CD4-positive, alpha-beta T cell (primary cell): ENCODE results near the gene HSPA1B. TPM values are rescaled to one million over a fixed set of nuclear protein-coding genes. Genes with fewer than 3 reads are reported as not detected.

Experiments
- ATAC-seq: fragments of 200-7000 bp; cut with Tn5 transposase; one replicate; pipeline ENCODE4 v1.10.0; 2022; ENCODE audit warnings: mild to moderate bottlenecking; ENCODE audit not compliant: poor library complexity
- CTCF ChIA-PET: fragments of 350-600 bp; sonication (Branson Sonifier 250); formaldehyde crosslinking; loops from one replicate; lab custom pipeline; 2021; ENCODE audit warnings: antibody characterized with exemption, inconsistent platforms; lab: Charles Lee
- POLR2A ChIA-PET: fragments of 350-600 bp; sonication (Branson Sonifier 250); formaldehyde crosslinking; loops from one replicate; lab custom pipeline; 2021; ENCODE audit warnings: antibody characterized with exemption, inconsistent platforms; lab: Charles Lee
- DNase-seq, 14 experiments: peaks; one replicate each; pipeline ENCODE4 v3.0.0-alpha.2; 2013 to 2020; ENCODE audit warnings: mixed read lengths in 2 of 14
- H3K27ac ChIP-seq, 2 donors: one replicate each; pipeline versions ENCODE4 v1.5.1 to v1.7.0; 2013; ENCODE audit warnings: low read length in 2 of 2, low read depth in 1 of 2, mild to moderate bottlenecking in 1 of 2
- H3K27me3 ChIP-seq, 2 experiments: 1 replicate in 1 of 2; 2 replicates in 1 of 2; pipeline versions ENCODE4 v1.6.1 to v1.7.0; 2013; ENCODE audit warnings: low read length in 2 of 2, control low read depth in 1 of 2, mild to moderate bottlenecking in 1 of 2, moderate library complexity in 1 of 2; ENCODE audit not compliant: insufficient read depth in 2 of 2, control insufficient read depth in 1 of 2
- H3K36me3 ChIP-seq: one replicate; pipeline ENCODE4 v1.6.1; 2013; ENCODE audit warnings: low read length, control low read depth; ENCODE audit not compliant: insufficient read depth
- H3K4me1 ChIP-seq: one replicate; pipeline ENCODE4 v1.6.1; 2013; ENCODE audit warnings: low read length, control low read depth; ENCODE audit not compliant: insufficient read depth
- H3K4me3 ChIP-seq: one replicate; pipeline ENCODE4 v1.5.1; 2013; ENCODE audit warnings: mild to moderate bottlenecking, low read length, moderate library complexity
- H3K9me3 ChIP-seq, 2 experiments: 1 replicate in 1 of 2; 2 replicates in 1 of 2; pipeline versions ENCODE4 v1.6.1 to v1.7.0; 2013; ENCODE audit warnings: low read length in 2 of 2, mild to moderate bottlenecking in 2 of 2, control low read depth in 1 of 2, moderate library complexity in 1 of 2; ENCODE audit not compliant: control insufficient read depth in 1 of 2, insufficient read depth in 1 of 2
- H3K27ac Mint-ChIP-seq: one replicate; pipeline ENCODE4 v1.8.0; 2020; ENCODE audit warnings: mixed read lengths
- H3K27me3 Mint-ChIP-seq: one replicate; pipeline ENCODE4 v1.8.0; 2021; ENCODE audit warnings: mixed read lengths
- H3K36me3 Mint-ChIP-seq: one replicate; pipeline ENCODE4 v1.8.0; 2021; ENCODE audit warnings: low read depth, mixed read lengths
- H3K4me1 Mint-ChIP-seq: one replicate; pipeline ENCODE4 v1.8.0; 2021; ENCODE audit warnings: low read depth, mixed read lengths
- H3K4me3 Mint-ChIP-seq: one replicate; pipeline ENCODE4 v1.8.0; 2020; ENCODE audit warnings: mild to moderate bottlenecking, mixed read lengths
- H3K9me3 Mint-ChIP-seq: one replicate; pipeline ENCODE4 v1.8.0; 2020; ENCODE audit warnings: mixed read lengths
- intact Hi-C, 2 experiments: fragments of 100-400 bp; cut with DNase I in 1 of 2; cut with micrococcal nuclease in 1 of 2; formaldehyde crosslinking; loops; one replicate each; pipeline versions ENCODE4 v1.15.1 to v1.9.0; 2023 to 2025; cut with DNase I, micrococcal nuclease
- total RNA-seq, 174 experiments: library from RNA in 2 of 174; stranded (reverse) in 2 of 174; gene quantifications; one replicate each; pipeline ENCODE4 v1.2.3 and lab custom pipeline; 2021 to 2026
- TF ChIP-seq, protein P1 (sequence below): fragments of 200-600 bp; IDR thresholded peaks from one replicate; pipeline ENCODE4 v1.8.0; 2022; ENCODE audit warnings: antibody characterized with exemption, mild to moderate bottlenecking

HSPA1B gene
- total RNA-seq, 2 experiments from 2014 or later: 8.3 to 9.8 TPM

DNA sequence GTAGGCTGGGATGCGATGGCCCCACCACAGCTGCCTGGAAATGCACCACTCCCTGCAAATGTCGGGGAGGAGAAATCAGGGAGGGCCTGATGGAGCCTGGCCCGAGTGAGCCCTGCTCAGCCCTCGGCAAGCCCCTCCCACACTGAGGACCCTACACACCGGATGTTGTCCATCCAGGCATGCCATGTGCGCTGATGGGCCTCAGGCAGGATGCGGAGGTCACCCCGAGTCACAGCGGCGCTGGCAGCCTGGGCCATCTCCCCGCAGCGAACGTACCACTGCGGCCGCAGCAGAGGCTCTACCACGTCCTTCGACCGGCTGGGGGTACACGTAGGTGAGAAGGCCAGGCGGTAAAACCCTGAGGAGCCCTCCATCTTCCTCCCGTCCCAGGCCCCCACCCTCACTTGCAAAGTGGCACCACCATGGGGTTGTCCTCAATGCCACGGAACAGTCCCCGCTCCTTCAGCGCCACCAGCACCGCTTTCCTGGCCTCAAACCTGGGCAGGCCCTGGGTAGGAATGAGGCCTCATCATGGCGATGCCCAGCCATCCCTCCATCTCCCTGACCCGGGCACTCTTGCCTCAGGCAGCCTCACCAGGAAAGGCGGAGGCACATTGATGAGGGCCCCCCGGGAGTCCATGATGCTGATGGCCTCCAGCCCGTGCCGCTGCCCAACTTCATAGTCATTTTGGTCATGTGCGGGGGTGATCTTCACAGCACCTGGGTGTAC is 45.2 kb upstream of the HSPA1B start:
- no peaks in the 10 kb centered on the region for H3K27me3 ChIP-seq
- no peak overlapping the region for H3K4me3 Mint-ChIP-seq
- DNase-seq (no peak), ATAC-seq (no peak)
- H3K4me3 ChIP-seq: no peak overlapping the region
- no peak overlapping the region for H3K27ac Mint-ChIP-seq
- ChIA-PET POLR2A (interaction anchor here (0.6 kb wide), 1 partner anchor 103 kb away, joined by 3 read pairs; no protein-coding TSS in a partner anchor), CTCF (no interaction called here)
- H3K9me3 ChIP-seq: no peaks in the 10 kb centered on the region
- peaks cover 4% of the 10 kb centered on the region for H3K4me1 Mint-ChIP-seq
- H3K27me3 Mint-ChIP-seq: no peaks in the 10 kb centered on the region
- peaks cover 72% of the 10 kb centered on the region for H3K36me3 ChIP-seq
- no peaks in the 10 kb centered on the region for H3K9me3 Mint-ChIP-seq
- H3K27ac ChIP-seq: no peak overlapping the region
- peaks cover 47% of the 10 kb centered on the region for H3K36me3 Mint-ChIP-seq
- TF ChIP-seq, protein P1, sequence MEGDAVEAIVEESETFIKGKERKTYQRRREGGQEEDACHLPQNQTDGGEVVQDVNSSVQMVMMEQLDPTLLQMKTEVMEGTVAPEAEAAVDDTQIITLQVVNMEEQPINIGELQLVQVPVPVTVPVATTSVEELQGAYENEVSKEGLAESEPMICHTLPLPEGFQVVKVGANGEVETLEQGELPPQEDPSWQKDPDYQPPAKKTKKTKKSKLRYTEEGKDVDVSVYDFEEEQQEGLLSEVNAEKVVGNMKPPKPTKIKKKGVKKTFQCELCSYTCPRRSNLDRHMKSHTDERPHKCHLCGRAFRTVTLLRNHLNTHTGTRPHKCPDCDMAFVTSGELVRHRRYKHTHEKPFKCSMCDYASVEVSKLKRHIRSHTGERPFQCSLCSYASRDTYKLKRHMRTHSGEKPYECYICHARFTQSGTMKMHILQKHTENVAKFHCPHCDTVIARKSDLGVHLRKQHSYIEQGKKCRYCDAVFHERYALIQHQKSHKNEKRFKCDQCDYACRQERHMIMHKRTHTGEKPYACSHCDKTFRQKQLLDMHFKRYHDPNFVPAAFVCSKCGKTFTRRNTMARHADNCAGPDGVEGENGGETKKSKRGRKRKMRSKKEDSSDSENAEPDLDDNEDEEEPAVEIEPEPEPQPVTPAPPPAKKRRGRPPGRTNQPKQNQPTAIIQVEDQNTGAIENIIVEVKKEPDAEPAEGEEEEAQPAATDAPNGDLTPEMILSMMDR: no peak
- intact Hi-C loops: no loop called here
- H3K4me1 ChIP-seq: peaks cover 10% of the 10 kb centered on the region

- no peak for ATAC-seq
- DNase-seq: no peak
- peaks cover under 1% of the 10 kb centered on the region for H3K4me1 ChIP-seq
- no peak overlapping the region for H3K27ac Mint-ChIP-seq
- no peak overlapping the region for H3K4me3 Mint-ChIP-seq
- H3K27ac ChIP-seq: no peak overlapping the region
- no peaks in the 10 kb centered on the region for H3K27me3 Mint-ChIP-seq
- H3K36me3 ChIP-seq: peaks cover 69% of the 10 kb centered on the region
- H3K36me3 Mint-ChIP-seq: peaks cover 48% of the 10 kb centered on the region
- no peaks in the 10 kb centered on the region for H3K27me3 ChIP-seq
- H3K9me3 ChIP-seq: no peaks in the 10 kb centered on the region
- no peaks in the 10 kb centered on the region for H3K9me3 Mint-ChIP-seq
- POLR2A ChIA-PET: interaction anchor here (0.6 to 1.1 kb wide), 2 partner anchors 11 to 430 kb away, joined by 3 read pairs; partner anchors contain the start of gene VARS1
- intact Hi-C loops: no loop called here
- no peaks in the 10 kb centered on the region for H3K4me1 Mint-ChIP-seq
- CTCF ChIA-PET: interaction anchor here (0.6 kb wide), 1 partner anchor 103 kb away, joined by 3 read pairs; the partner anchor contains the start of gene LY6G5C
- no peak overlapping the region for H3K4me3 ChIP-seq
- TF ChIP-seq, protein P1: no peak
Measured at GRCh38 chr6:31784098-31784925, 43.2 kb upstream of the HSPA1B start.

- Mint-ChIP-seq H3K36me3 (peaks cover 44% of the 10 kb centered on the region), H3K27ac (no peak overlapping the region), H3K4me1 (peaks cover under 1% of the 10 kb centered on the region), H3K4me3 (no peak overlapping the region), H3K9me3 (no peaks in the 10 kb centered on the region), H3K27me3 (no peaks in the 10 kb centered on the region)
- Histone ChIP-seq H3K9me3 (no peaks in the 10 kb centered on the region), H3K27ac (no peak overlapping the region), H3K36me3 (peaks cover 61% of the 10 kb centered on the region), H3K4me1 (peaks cover 3% of the 10 kb centered on the region), H3K4me3 (no peak overlapping the region), H3K27me3 (no peaks in the 10 kb centered on the region)
- TF ChIP-seq, protein P1: no peak
- intact Hi-C loops: no loop called here
- DNase-seq (no peak), ATAC-seq (no peak)
- POLR2A ChIA-PET: interaction anchor here (1.1 to 1.3 kb wide), 2 partner anchors 10 to 11 kb away, joined by 3 read pairs; partner anchors contain the start of gene VARS1
- CTCF ChIA-PET: no interaction called here
Measured at GRCh38 chr6:31785475-31785874, 42.1 kb upstream of the HSPA1B start.
